Small intestine (tissue), 7 donors: Measurements from ENCODE around the gene CTBP2. TPM values are rescaled to one million over a fixed set of nuclear protein-coding genes. Genes with fewer than 3 reads are reported as not detected.
A peak's percentile ranks its signal among the peaks of the same experiment; 100 is the strongest.

Experiments used
- DNase-seq, 2 donors: peaks; one replicate each; pipeline versions ENCODE4 v3.0.0 to v3.0.0-alpha.2; 2013
- FAIRE-seq: peaks from 2 replicates; lab custom pipeline; 2012; peaks lifted over from hg19 to GRCh38; lab: Jason Lieb, UNC
- H3K27ac ChIP-seq, 3 donors: one replicate each; pipeline ENCODE4 v1.5.1; 2013; ENCODE audit warnings: low read length in 2 of 3, mild to moderate bottlenecking in 2 of 3, control low read depth in 1 of 3, inconsistent platforms in 1 of 3, low read depth in 1 of 3, moderate library complexity in 1 of 3
- H3K27me3 ChIP-seq, 3 donors: one replicate each; pipeline ENCODE4 v1.6.1; 2013; ENCODE audit warnings: low read length in 3 of 3, inconsistent platforms in 1 of 3; ENCODE audit not compliant: control insufficient read depth in 3 of 3, insufficient read depth in 3 of 3
- H3K36me3 ChIP-seq, 3 donors: one replicate each; pipeline ENCODE4 v1.6.1; 2013; ENCODE audit warnings: low read length in 3 of 3, inconsistent platforms in 1 of 3, low read depth in 1 of 3, mild to moderate bottlenecking in 1 of 3, moderate library complexity in 1 of 3; ENCODE audit not compliant: control insufficient read depth in 3 of 3, insufficient read depth in 2 of 3
- H3K4me1 ChIP-seq, 3 donors: one replicate each; pipeline ENCODE4 v1.6.1; 2013; ENCODE audit warnings: low read length in 2 of 3, inconsistent platforms in 1 of 3, low read depth in 1 of 3, mild to moderate bottlenecking in 1 of 3, moderate library complexity in 1 of 3; ENCODE audit not compliant: control insufficient read depth in 3 of 3, insufficient read depth in 2 of 3
- H3K4me3 ChIP-seq, 3 donors: one replicate each; pipeline ENCODE4 v1.5.1; 2013; ENCODE audit warnings: low read length in 3 of 3, control low read depth in 1 of 3, inconsistent platforms in 1 of 3, low read depth in 1 of 3, mild to moderate bottlenecking in 1 of 3, moderate library complexity in 1 of 3
- H3K9me3 ChIP-seq, 2 donors: one replicate each; pipeline ENCODE4 v1.6.1; 2013; ENCODE audit warnings: low read depth in 1 of 2, low read length in 1 of 2; ENCODE audit not compliant: control insufficient read depth in 2 of 2, insufficient read depth in 1 of 2
- WGBS, 3 donors: extraction: QIAGEN DNeasy Blood & Tissue Kit; methylation state at CpG; one replicate each; pipeline ENCODE4 v1.1.7; 2013; 5-methylcytosine and 5-hydroxymethylcytosine counted together
- polyA plus RNA-seq, 4 donors: library from polyadenylated mRNA; stranded (reverse) in 3 of 4; unstranded in 1 of 4; fragments of 200-250 nt in 3 of 4; fragments of 120-200 nt in 1 of 4; gene quantifications; one replicate each; pipeline versions ENCODE4 v1.2.1 to v1.2.3, GENCODE V29; 2013
- donor health status: healthy with polysubstance abuse.
- donor health status: control.
- donor health status: control.
- donor health status: Bipolar disorder and iron deficiency.
- donor health status: healthy.

The CTBP2 gene
- polyA plus RNA-seq, 4 donors, result 38.1 to 56.8 (median 49.1) TPM

DNA sequence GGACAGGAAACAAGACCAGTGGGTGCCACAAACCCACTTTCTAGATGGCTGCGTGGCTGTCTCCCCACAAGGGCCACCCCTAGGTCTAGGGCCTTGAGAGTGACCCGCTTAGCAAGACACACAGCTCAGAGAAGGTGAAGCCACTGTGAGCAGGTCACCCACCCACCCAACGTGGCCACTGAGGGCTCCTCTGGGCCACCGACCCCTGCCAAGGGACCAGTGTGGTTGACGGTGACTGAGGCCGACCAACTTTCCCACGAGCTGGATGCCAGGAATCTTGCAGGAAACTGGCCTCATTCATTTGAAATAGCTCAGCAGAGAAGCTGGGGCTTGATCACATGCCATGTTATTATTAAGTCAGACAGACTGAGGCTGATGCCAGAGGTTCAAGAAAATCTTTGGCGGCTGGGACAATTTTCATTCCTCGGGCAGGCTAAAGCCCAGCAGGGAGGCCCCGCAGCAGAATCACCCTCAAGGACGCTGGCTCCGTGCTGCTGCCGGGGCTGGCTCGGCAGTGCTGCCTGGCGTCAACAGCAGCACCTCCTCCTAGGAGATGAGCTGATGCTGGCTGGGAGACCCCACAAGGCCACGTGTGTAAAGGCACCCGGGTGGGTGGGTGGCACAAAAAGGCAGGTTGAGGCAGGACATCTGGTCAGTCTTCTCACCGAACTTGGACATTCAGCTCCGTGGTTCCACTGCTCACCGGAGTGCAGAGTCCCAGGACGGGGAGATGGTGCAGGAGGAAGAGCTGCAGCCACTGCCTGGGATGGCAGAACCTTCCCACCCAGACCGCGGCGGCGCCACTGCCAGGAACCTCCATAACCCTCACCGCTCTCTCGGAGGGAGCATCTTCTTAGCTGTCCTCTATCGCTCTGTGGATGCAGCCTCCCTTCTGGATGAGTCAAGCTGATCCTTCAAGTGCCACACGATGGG is 160.7 kb downstream of the CTBP2 start:
- no peaks in the 10 kb centered on the region for H3K27me3 ChIP-seq
- peaks cover 18 to 100% (median 20%) of the 10 kb centered on the region in 3 donors for H3K36me3 ChIP-seq
- no peaks in the 10 kb centered on the region for H3K9me3 ChIP-seq
- FAIRE-seq, result no peak
- no peaks in the 10 kb centered on the region for H3K4me1 ChIP-seq
- WGBS, 3 donors, result 71 to 85% (median 83%) methylated on average over 29 of the region's 29 CpGs
- DNase-seq, result no peak
- H3K27ac ChIP-seq, result peak overlapping the region in 1 of 3 donors; percentile 22
- H3K4me3 ChIP-seq, result no peak overlapping the region

DNA sequence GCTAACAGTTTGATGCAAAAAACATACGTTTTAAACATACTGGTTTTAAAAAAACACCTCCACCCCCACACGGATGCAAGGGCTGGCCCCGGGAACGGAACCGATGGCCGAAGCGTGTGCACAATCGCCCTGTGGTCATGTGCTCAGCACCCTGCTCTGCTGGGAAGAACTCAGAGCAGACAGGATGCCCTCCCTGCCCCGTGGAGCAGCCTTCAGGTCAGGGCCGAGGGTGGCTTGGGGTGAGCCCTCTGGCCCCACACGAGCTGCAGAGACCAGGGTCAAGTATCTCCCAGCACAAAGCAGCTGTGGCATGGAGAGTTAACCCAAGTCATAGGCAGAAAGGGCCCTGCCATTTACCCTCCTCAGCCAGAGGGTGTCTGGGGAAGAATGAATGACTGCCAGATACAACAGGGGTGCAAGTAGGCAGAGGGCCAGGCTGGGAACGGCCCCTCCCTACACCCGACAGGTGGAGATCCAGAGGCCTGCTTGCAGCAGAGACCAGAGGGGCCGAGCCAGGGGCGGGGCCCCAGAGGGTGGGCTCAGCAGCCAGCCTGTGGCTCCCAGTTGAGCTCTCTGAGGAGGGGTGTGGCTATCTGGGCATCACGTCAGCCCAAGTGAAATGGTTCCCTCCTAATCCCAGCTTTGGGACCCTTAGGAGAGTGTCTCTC is 161.6 kb downstream of the CTBP2 start:
- H3K36me3 ChIP-seq, result peaks cover 18 to 100% (median 24%) of the 10 kb centered on the region in 3 donors

DNA sequence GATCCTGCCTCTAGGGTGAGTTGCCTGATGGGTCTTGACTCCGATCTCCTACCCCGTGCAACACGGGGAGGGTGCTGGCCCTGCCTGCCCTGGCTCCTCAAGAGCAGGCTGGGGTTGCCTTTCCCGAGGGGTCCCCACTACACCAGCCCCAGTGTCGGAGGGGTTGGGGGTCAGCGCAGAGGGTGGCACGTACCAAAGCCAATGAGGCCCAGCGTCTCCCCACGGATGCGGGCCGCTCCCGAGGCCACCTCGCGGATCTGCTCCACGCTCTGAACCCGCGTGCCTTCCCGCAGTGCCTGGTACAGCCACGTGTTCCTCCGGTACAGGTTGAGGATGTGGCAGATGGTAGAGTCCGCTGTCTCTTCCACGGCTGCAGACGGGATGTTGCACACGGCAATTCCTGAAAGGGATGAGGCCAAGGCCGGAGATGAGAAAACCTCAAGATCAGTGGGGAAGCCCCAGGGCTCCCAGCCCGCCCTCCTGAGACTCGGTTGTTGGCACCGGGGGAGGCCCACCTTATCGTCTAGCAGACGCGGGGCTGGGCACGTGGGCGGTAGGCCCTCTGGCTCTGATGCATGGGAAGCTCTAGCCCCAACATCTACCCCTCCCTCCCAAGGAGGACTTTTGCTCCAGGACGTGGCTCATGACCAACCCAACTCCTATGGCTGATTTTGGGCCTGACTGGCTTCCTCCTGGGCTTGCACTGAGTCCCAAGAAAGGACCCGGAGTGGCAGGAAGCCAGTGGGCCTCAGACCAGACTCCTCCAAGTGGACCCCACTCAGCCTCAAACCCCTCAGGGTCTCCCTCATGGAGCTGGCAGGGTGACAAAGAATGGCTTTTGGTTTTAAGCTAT is 162.4 kb downstream of the CTBP2 start:
- Histone ChIP-seq H3K4me1 (no peaks in the 10 kb centered on the region), H3K27ac (no peak overlapping the region), H3K36me3 (peaks cover 18 to 100% (median 27%) of the 10 kb centered on the region in 3 donors), H3K9me3 (no peaks in the 10 kb centered on the region), H3K27me3 (no peaks in the 10 kb centered on the region), H3K4me3 (no peak overlapping the region)
- no peak for FAIRE-seq
- WGBS, 3 donors, result 87 to 88% (median 88%) methylated on average over 33 to 35 of the region's 35 CpGs
- no peak for DNase-seq

More for the DNA sequence above, 161.6 kb downstream of the CTBP2 start:
- no peaks in the 10 kb centered on the region for H3K4me1 ChIP-seq
- H3K27me3 ChIP-seq, result no peaks in the 10 kb centered on the region
- H3K9me3 ChIP-seq, result no peaks in the 10 kb centered on the region
- DNase-seq, result no peak
- 77 to 88% (median 81%) methylated on average over 16 of the region's 16 CpGs for WGBS, 3 donors
- no peak for FAIRE-seq
- no peak overlapping the region for H3K4me3 ChIP-seq
- H3K27ac ChIP-seq, result no peak overlapping the region

DNA sequence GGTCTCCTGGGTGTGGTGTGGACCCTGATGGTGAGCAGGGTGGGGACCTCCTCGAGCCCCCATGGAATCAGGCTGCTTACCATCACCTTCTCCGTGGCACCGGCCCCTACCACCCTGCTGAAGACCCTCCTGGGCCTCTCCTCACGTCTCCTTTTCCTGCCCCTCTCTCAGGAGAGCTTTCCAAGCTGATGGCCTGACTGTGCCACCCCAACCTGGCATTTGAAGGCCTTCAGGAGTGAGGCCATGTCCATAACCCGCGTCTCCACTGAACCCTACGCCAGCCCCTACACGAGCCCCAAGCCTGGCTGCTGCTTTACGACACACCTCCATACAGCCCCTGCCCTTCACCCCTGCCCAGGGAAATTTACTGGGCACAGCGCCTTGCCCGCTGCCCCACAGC is 163.1 kb downstream of the CTBP2 start:
- H3K4me3 ChIP-seq, result no peak overlapping the region
- no peaks in the 10 kb centered on the region for H3K27me3 ChIP-seq
- FAIRE-seq (no peak), DNase-seq (no peak)
- H3K9me3 ChIP-seq, result no peaks in the 10 kb centered on the region
- H3K36me3 ChIP-seq, result peaks cover 18 to 98% (median 28%) of the 10 kb centered on the region in 3 donors
- H3K4me1 ChIP-seq, result no peaks in the 10 kb centered on the region
- WGBS, 3 donors, result 90 to 93% (median 92%) methylated on average over 10 to 11 of the region's 11 CpGs
- H3K27ac ChIP-seq, result no peak overlapping the region

DNA sequence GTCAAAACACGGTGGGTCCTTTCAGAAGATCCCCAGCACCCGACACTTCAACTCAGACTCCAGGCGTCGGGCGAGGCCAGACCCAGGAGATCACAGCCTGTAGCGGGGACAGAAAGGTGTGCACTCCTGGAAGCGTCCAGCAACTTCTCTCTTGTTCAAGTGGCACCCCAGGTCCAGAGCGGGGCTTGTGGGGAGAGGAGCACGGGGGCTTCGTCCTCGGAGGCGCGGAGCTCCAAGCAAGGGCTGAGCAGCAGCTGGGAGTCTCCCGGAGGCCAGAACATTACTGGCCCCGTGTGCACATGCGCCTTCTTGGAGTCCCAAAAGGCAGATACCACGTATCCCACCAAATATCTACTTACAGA is 163.5 kb downstream of the CTBP2 start:
- FAIRE-seq (no peak), DNase-seq (no peak)
- H3K4me3 ChIP-seq, result no peak overlapping the region
- H3K9me3 ChIP-seq, result no peaks in the 10 kb centered on the region
- no peaks in the 10 kb centered on the region for H3K4me1 ChIP-seq
- no peak overlapping the region for H3K27ac ChIP-seq
- H3K27me3 ChIP-seq, result no peaks in the 10 kb centered on the region
- 89 to 91% (median 90%) methylated on average over 16 to 17 of the region's 17 CpGs for WGBS, 3 donors
- peaks cover 14 to 98% (median 25%) of the 10 kb centered on the region in 3 donors for H3K36me3 ChIP-seq

DNA sequence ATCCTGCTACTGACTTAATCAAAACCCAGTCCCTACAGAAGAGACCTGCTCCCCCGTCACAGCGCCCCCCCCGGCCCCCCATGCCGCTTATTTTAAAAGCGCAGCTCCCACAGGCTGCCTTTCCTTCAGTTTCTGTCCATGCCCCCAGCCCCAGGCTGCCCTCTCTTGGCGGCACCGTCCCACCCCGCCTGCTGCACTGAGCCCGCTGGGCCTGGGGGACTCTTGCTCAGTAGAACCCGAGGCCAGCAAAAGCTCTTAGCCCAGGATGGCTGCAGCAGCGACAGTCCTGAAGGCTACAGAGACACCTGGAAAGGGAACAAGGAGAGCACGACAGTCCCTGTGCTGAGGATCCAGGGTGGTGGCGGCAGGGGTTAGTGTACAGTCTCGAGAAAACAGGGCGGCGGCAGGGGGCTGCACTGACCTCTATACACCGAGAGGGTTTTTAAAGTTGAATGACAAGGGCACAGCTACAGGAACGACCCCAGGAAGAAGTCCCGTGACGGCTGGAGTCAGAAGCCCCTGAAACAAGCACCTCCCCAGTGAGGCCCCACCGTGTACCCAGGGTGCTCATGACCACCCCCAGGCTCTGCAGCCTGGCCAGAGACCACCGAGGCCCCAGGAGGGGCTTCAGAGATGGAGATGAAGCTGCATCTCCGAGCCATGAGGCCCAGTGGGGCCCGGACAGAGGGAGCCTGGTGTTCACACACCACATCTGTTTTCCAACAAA is 164.1 kb downstream of the CTBP2 start:
- H3K27ac ChIP-seq, result no peak overlapping the region
- no peaks in the 10 kb centered on the region for H3K4me1 ChIP-seq
- H3K4me3 ChIP-seq, result no peak overlapping the region
- no peaks in the 10 kb centered on the region for H3K9me3 ChIP-seq
- 86 to 91% (median 89%) methylated on average over 24 of the region's 24 CpGs for WGBS, 3 donors
- H3K36me3 ChIP-seq, result peaks cover 14 to 98% (median 24%) of the 10 kb centered on the region in 3 donors
- no peaks in the 10 kb centered on the region for H3K27me3 ChIP-seq
- FAIRE-seq (no peak), DNase-seq (no peak)

DNA sequence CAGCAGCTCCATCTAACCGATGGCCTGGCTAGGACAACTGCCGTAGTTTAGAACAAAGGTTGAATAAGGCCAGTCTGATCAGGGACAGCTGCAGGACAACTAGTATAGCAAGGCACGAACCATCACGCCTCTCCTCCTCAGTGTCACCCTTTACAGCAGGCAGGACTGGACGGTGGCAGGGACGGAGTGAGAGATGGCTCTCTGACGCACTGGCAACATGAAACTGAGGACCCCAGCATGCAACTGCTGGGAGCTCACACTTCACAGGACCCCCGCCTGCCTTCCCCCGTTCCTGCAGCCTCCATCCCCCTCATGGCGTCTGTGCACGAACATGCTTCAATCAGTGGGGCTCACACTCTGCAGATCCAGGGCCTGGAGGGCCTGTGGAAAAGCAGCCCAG is 164.8 kb downstream of the CTBP2 start:
- H3K27ac ChIP-seq, result no peak overlapping the region
- WGBS, 3 donors, result 91 to 93% (median 92%) methylated on average over 11 of the region's 11 CpGs
- DNase-seq, result no peak
- no peak overlapping the region for H3K4me3 ChIP-seq
- no peaks in the 10 kb centered on the region for H3K27me3 ChIP-seq
- peaks cover 14 to 98% (median 21%) of the 10 kb centered on the region in 3 donors for H3K36me3 ChIP-seq
- H3K4me1 ChIP-seq, result no peaks in the 10 kb centered on the region
- no peak for FAIRE-seq
- H3K9me3 ChIP-seq, result no peaks in the 10 kb centered on the region
